Testis (tissue), 3 donors: ENCODE data around the gene TMIE. TPM values are rescaled to one million over a fixed set of nuclear protein-coding genes. Genes with fewer than 3 reads are reported as not detected.
"Not testable (repeated sequence)": the region's sequence is repeated elsewhere in the genome, so short reads cannot be mapped to it uniquely, and the experiment has no call there.

ENCODE experiments used
- DNase-seq: peaks from one replicate; pipeline ENCODE4 v3.0.0-alpha.2; 2019
- H3K27ac ChIP-seq, 2 donors: fragments of 200-600 bp; sonication (generic); one replicate each; pipeline ENCODE4 v1.5.1; 2019
- H3K27me3 ChIP-seq: fragments of 200-600 bp; sonication (generic); one replicate; pipeline ENCODE4 v1.5.1; 2019
- H3K36me3 ChIP-seq: fragments of 200-600 bp; sonication (generic); one replicate; pipeline ENCODE4 v1.5.1; 2017; ENCODE audit warnings: low read depth; ENCODE audit errors: missing control alignments
- H3K4me1 ChIP-seq: fragments of 200-600 bp; sonication (generic); one replicate; pipeline ENCODE4 v1.5.1; 2019
- H3K4me3 ChIP-seq, 2 donors: fragments of 200-600 bp; sonication (generic); one replicate each; pipeline ENCODE4 v1.5.1; 2017 to 2019
- H3K9me3 ChIP-seq: fragments of 200-600 bp; sonication (generic); one replicate; pipeline ENCODE4 v1.5.1; 2017
- POLR2A ChIP-seq: fragments of 450-650 bp; IDR thresholded peaks from one replicate; pipeline ENCODE4 v1.6.1; 2017; ENCODE audit warnings: antibody characterized with exemption, mild to moderate bottlenecking, moderate library complexity
- WGBS, 2 donors: methylation state at CpG; one replicate each; pipeline ENCODE4 v1.1.5; 2018; 5-methylcytosine and 5-hydroxymethylcytosine counted together
- intact Hi-C: fragments of 100-400 bp; cut with DNase I; formaldehyde crosslinking; loops from one replicate; pipeline ENCODE4 v1.15.1; 2023; ENCODE audit warnings: low total_unique reads
- polyA plus RNA-seq: library from polyadenylated mRNA; stranded (reverse); fragments of 350-450 nt; fragmentation: Illumina TruSeq; extraction: RNeasy Lipid Tissue Mini Kit (QIAGEN cat#74804); gene quantifications from one replicate; pipeline ENCODE4 v1.2.3, GENCODE V29; 2014; ENCODE audit warnings: low read depth, low replicate concordance; ENCODE audit not compliant: insufficient read depth
- total RNA-seq, 2 donors: library from RNA; depleted of rRNA; stranded (reverse); fragments of >200 nt; gene quantifications; one replicate each; pipeline ENCODE4 v1.2.3, GENCODE V29; 2016
- TF ChIP-seq, protein P1 (sequence below), 3 experiments: fragments of 450-650 bp in 2 of 3; fragments of 200-600 bp in 1 of 3; sonication (generic) in 1 of 3; IDR thresholded peaks; one replicate each; pipeline ENCODE4 v1.5.1; 2016 to 2019; ENCODE audit warnings: antibody characterized with exemption in 3 of 3, mild to moderate bottlenecking in 2 of 3, moderate library complexity in 1 of 3

TMIE gene
- total and polyA plus RNA-seq, 3 donors from 2014 or later: 1.5 to 2.3 (median 1.8) TPM

DNA sequence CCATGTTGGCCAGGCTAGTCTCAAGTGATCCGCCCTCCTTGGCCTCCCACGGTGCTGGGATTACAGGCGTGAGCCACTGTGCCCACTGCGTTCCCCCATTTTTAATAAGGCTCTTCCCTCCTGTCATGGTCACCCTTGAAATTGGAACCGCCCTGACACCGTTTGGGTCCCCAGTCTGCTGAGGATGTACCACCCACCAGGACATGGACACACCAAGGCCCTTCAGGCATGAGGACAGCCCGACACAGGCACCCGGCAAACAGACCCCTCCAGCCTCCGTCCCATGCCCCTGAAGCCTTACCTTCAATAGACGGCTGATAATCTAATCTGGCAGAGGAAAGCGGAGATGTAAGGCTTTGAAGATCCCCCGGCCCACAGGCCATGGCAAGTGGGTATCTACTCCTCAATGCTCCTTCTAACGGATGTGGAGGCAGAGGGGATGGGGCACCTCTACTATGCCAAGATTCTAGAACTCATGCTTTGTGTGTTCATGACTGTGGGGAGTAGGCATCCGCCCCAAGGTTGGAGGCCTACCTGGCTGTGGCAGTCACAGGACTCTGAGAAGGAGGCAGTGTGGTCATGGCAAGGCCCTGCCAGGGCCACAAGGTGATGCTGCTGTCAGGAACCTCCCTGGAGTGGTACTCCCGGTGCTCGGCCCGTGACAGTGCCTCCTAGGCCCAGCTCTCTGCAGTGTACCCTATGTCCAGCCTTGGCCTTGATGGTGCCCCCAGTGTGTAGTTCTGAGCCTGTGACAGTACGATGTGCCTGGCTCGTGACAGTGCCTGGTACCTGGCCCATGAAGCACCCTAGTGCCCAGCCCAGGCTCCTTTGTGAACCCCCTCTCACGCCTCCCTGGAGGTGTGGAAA is 35.0 kb downstream of the TMIE start:
- Histone ChIP-seq H3K4me1 (peaks cover 5% of the 10 kb centered on the region), H3K27ac (no peak overlapping the region), H3K9me3 (no peaks in the 10 kb centered on the region), H3K27me3 (no peaks in the 10 kb centered on the region), H3K4me3 (no peak overlapping the region), H3K36me3 (no peaks in the 10 kb centered on the region)
- intact Hi-C loops: no loop called here
- no peak for TF ChIP-seq POLR2A
- TF ChIP-seq, protein P1, sequence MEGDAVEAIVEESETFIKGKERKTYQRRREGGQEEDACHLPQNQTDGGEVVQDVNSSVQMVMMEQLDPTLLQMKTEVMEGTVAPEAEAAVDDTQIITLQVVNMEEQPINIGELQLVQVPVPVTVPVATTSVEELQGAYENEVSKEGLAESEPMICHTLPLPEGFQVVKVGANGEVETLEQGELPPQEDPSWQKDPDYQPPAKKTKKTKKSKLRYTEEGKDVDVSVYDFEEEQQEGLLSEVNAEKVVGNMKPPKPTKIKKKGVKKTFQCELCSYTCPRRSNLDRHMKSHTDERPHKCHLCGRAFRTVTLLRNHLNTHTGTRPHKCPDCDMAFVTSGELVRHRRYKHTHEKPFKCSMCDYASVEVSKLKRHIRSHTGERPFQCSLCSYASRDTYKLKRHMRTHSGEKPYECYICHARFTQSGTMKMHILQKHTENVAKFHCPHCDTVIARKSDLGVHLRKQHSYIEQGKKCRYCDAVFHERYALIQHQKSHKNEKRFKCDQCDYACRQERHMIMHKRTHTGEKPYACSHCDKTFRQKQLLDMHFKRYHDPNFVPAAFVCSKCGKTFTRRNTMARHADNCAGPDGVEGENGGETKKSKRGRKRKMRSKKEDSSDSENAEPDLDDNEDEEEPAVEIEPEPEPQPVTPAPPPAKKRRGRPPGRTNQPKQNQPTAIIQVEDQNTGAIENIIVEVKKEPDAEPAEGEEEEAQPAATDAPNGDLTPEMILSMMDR (IDR thresholded peaks at IDR 0.05): no peak
- DNase-seq: no peak
- 90 to 97% methylated on average over 19 to 20 of the region's 20 CpGs for WGBS, 2 donors

DNA sequence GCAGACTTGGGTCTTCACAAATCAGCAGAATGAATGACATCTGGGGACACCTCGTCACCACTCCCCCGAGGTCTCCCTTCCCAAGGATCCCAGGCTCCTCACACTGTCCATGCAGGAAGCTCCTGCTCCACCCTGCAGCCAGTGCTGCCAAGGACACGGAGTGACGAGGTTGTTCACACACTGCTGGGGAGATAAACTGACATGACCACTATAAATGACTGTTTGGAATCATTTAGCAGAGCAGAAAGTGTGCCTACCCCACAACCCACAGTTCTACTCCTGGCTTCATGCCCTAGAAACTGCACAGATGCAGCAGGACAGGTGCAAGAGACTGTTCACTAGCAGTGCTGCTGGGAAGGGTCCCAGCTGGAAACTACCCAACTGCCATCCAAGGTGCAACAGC is 36.1 kb downstream of the TMIE start:
- no peak for DNase-seq
- Histone ChIP-seq H3K4me1 (peaks cover 5% of the 10 kb centered on the region), H3K27ac (no peak overlapping the region), H3K4me3 (no peak overlapping the region), H3K9me3 (no peaks in the 10 kb centered on the region), H3K36me3 (no peaks in the 10 kb centered on the region), H3K27me3 (no peaks in the 10 kb centered on the region)
- TF ChIP-seq, protein P1 (IDR thresholded peaks at IDR 0.05): no peak
- WGBS, 2 donors: 27 to 34% methylated on average over 3 to 4 of the region's 4 CpGs
- intact Hi-C loops: no loop called here

DNA sequence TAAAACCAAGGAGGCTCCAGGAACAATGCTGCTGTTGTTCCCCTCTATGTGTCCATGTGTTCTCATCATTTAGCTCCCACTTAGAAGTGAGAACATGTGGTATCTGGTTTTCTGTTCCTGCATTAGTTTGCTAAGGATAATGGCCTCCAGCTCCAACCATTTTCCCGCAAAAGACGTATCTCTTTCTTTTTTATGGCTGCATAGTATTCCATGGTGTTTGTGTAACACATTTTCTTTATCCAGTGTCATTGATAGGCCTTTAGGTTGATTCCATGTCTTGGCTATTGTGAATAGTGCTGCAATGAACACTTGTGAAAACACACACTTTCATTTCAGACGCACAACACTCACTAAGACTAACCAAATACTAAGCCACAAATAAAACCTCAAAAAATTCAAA is 38.4 kb downstream of the TMIE start:
- H3K36me3 ChIP-seq, DNase-seq, H3K9me3 ChIP-seq, intact Hi-C loops, H3K4me3 ChIP-seq, H3K4me1 ChIP-seq, H3K27ac ChIP-seq, H3K27me3 ChIP-seq: not testable (repeated sequence)
- WGBS, 2 donors: 86 to 95% methylated on average over 3 of the region's 3 CpGs

DNA sequence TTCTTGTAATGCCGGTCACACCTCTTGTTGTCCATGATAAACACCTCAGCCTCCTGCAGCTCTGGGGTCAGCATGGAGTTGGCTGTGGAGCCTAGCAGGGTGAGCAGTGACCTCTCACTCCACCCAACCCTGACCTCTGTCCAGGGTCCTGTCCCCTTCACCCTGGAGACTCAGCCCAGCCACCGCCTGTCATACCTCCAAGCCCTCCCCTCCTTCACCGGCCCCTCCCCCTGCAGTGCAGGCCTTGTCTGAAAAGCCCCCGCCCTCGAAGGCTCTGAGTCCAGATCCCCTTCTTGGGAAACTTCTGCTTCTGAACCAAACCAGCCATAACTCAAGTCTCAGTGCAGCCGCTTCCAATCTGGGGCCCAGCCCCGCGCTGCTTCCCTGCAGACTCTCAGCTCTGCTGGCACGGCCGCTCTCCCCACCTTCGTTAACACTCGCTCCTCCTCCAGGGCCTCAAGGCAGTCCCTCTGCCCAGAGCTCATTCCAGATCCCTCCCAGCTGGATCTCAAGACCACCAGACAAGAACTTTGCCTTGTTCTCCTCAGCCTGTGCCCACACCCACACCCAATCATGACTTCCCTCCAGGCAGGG is 41.9 kb downstream of the TMIE start:
- Histone ChIP-seq H3K27ac (no peak overlapping the region), H3K9me3 (no peaks in the 10 kb centered on the region), H3K36me3 (no peaks in the 10 kb centered on the region), H3K27me3 (no peaks in the 10 kb centered on the region), H3K4me1 (no peaks in the 10 kb centered on the region), H3K4me3 (no peak overlapping the region)
- TF ChIP-seq, protein P1 (IDR thresholded peaks at IDR 0.05): no peak
- no peak for TF ChIP-seq POLR2A
- no peak for DNase-seq
- WGBS, 2 donors: 70 to 81% methylated on average over 12 of the region's 12 CpGs
- intact Hi-C loops: no loop called here

DNA sequence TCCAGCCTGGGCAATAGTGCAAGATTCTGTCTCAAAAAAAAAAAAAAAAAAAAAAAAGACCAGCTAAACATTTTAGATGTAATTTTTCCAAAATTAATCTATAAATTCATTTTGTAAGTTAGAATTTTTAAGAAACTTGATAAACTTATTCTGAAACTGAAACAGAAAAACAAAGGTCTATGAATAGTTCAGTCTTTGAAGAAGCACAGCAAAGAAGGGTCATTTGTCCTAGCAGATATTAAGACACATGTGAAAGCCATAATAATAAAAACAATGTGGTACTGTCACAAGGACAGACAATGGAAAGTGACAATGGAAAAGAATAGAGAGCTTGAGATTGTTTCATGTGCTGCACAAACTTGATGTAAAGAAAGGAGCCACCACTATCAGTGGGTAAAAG is 45.5 kb downstream of the TMIE start:
- Histone ChIP-seq H3K4me1 (no peaks in the 10 kb centered on the region), H3K27ac (no peak overlapping the region), H3K9me3 (no peaks in the 10 kb centered on the region), H3K27me3 (no peaks in the 10 kb centered on the region), H3K4me3 (no peak overlapping the region), H3K36me3 (no peaks in the 10 kb centered on the region)
- no peak for DNase-seq
- TF ChIP-seq, protein P1 (IDR thresholded peaks at IDR 0.05): no peak
- no peak for TF ChIP-seq POLR2A
- intact Hi-C loops: no loop called here
